ENCODE measurements around the gene EPS8L1.
"Not testable (repeated sequence)": the region's sequence is repeated elsewhere in the genome, so short reads cannot be mapped to it uniquely, and the experiment has no call there.

The EPS8L1 gene

DNA sequence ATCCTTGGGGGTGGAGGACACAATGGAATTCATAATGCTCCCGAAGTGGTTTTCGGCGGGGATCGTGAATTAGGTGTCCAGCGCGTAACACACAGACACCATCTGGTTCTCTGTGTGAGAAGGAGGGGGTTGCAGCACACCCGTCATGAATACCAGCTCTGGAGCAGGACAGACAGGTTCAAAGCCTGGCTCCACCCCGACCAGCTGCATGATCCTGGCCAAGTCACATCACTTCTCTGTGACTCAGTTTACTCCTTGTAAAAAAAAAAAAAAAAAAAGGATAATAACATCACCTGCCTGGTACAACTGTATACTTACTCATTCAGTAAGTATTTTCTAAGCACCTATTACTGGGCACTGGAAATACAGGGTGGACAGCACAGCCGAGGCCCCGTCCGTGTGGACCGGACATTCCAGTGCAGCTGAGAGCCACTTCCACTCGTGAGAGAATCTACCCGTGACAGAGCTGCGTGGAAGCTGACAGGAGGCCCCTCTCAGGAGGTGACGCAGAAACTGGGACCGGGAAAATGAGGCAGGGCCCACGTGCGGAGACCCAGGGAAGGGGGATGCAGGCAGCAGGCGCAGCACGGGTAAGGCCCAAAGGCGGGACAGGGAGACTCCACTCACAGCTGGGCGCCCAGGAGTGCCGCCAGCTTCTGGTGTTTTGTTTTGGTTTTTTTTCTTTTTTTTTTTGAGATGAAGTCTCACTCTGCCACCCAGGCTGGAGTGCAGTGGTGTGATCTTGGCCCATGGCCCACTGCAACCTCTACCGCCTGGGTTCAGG lies 24.7 kb upstream of the EPS8L1 start:
- Histone ChIP-seq H3K9me3 (no peaks in the 10 kb centered on the region), H3K27me3 (no peaks in the 10 kb centered on the region), H3K4me1 (no peaks in the 10 kb centered on the region), H3K4me2 (no peak overlapping the region), H3K9ac (no peak overlapping the region), H3K36me3 (peaks cover 99% of the 10 kb centered on the region), H3K4me3 (no peak overlapping the region), H4K20me1 (peaks cover 59% of the 10 kb centered on the region), H3K27ac (no peak overlapping the region)
- no peak for TF ChIP-seq Cebpa-rat (IDR thresholded peaks at IDR 0.05)

GRCh38 chr19:55053735-55054134 lies 21.9 kb upstream of the EPS8L1 start:
- H3K36me3 ChIP-seq: peaks cover 99% of the 10 kb centered on the region
- peaks cover 42% of the 10 kb centered on the region for H4K20me1 ChIP-seq
- no peak overlapping the region for H3K4me2 ChIP-seq
- no peak overlapping the region for H3K27ac ChIP-seq
- no peaks in the 10 kb centered on the region for H3K27me3 ChIP-seq
- no peak overlapping the region for H3K4me3 ChIP-seq
- no peaks in the 10 kb centered on the region for H3K9me3 ChIP-seq
- H3K9ac ChIP-seq: no peak overlapping the region
- no peak for TF ChIP-seq Cebpa-rat (IDR thresholded peaks at IDR 0.05)
- H3K4me1 ChIP-seq: no peaks in the 10 kb centered on the region

DNA sequence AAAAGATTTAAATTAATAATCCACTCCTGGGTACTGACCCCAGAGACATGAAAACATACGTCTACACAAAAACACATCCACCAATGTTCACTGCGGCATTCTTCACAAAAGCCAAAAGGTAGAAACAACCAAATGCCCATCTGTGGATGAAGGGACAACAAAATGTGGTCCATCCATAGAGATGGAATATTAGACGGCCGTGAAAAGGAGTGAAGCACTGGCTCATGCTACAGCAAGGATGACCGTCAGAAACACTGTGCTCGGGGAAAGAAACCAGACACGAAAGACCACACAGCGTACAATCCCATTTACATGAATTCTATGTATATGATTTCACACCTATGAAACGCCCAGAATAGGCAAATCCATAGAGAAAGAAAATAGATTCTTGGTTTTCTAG lies 18.8 kb upstream of the EPS8L1 start:
- no peak for TF ChIP-seq Cebpa-rat (IDR thresholded peaks at IDR 0.05)
- H3K36me3 ChIP-seq: peaks cover 83% of the 10 kb centered on the region

DNA sequence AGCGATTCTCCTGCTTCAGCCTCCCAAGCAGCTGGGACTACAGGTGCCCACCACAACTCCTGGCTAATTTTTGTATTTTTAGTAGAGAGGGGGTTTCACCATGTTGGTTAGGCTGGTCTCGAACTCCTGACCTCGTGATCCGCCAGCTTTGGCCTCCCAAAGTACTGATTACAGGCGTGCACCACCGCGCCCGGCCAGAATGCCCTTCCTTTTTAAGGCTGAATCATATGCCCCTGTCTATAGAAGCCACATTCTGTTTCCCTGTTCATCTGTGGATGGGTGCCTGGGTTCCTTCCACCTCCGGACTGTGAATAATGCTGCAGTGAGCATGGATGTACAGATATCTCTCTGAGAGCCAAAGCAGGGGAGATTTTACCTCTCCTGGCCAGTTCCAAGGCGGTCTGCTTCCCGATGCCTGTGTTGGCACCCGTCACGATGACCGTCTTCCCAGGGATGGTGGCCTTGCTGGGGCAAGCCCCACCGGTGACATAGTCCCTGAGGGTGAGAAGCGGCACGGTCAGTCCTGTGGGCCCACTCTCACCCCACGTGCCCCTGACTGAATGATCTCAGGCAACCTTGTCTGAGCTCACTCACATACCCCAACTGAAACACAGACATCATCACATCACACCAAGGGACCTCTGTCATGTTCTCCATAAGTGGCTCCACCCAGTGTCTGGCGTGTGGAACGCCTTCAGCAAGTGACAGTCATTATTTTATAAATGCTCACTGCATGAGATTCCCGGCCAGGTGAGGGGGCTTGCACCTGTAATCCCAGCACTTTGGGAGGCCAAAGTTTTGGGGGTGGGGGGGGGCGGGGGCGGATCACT lies 16.7 kb upstream of the EPS8L1 start:
- Histone ChIP-seq H3K4me1 (peaks cover 23% of the 10 kb centered on the region), H3K9me3 (no peaks in the 10 kb centered on the region), H3K36me3 (peaks cover 61% of the 10 kb centered on the region)

More for the DNA sequence above, 18.8 kb upstream of the EPS8L1 start:
- Histone ChIP-seq H3K9ac (no peak overlapping the region), H3K27ac (no peak overlapping the region), H3K4me3 (no peak overlapping the region), H3K4me1 (peaks cover 16% of the 10 kb centered on the region), H3K4me2 (no peak overlapping the region), H3K27me3 (no peaks in the 10 kb centered on the region), H3K9me3 (no peaks in the 10 kb centered on the region), H4K20me1 (peaks cover 15% of the 10 kb centered on the region; the same call in 1 of the 2 replicates)

GRCh38 chr19:55060287-55060686 lies 15.4 kb upstream of the EPS8L1 start:
- not testable (repeated sequence) for H3K27me3 ChIP-seq, H3K27ac ChIP-seq, H3K9me3 ChIP-seq, H3K4me3 ChIP-seq, H3K9ac ChIP-seq, H4K20me1 ChIP-seq, H3K4me2 ChIP-seq
- H3K36me3 ChIP-seq: peaks cover 48% of the 10 kb centered on the region
- H3K4me1 ChIP-seq: peaks cover 23% of the 10 kb centered on the region

More for the DNA sequence above, 16.7 kb upstream of the EPS8L1 start:
- Histone ChIP-seq H3K4me3 (no peak overlapping the region), H3K4me2 (no peak overlapping the region), H3K27ac (no peak overlapping the region), H4K20me1 (peaks cover 5% of the 10 kb centered on the region; the same call in 1 of the 2 replicates), H3K9ac (no peak overlapping the region), H3K27me3 (no peaks in the 10 kb centered on the region)
- no peak for TF ChIP-seq Cebpa-rat (IDR thresholded peaks at IDR 0.05)

DNA sequence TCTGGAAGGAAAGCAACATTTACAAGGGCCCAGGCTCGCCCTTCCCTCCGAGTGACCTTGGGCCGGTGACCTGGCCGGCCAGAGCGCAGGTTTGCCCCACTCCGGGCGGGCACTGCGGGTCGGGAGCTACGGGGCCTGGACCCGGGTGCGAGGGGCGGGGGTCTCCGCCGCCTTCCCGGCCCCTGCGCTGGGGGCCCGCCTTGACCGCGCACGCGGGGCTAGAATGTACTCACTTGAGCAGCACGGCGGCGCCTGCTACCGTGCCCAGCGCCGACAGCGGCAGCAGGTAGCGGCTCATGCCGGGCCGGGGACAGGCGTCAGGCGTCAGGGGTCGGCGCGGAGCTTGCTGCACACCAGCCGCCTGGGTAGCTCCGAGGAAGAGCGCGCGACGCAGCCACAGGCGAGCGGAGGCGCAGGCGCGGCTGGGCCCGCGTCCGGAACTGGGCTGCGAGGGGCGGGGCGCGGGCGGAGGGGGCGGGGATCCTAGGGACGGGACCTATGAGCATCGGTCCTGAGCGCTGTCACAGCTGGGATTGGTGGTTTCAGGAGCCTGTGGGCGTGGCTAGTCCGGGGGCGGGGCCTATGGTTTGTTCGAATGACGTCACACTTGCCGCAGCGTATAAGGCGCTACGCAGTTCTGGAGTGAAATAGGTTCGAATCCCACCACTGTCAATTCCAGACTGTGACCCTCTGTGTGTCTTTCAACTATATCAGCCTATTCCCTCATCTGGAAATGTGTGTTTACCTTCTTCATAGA lies 12.8 kb upstream of the EPS8L1 start, which contains the start of gene RDH13:
Gene RDH13, minus strand, starts transcription at position 414 of the 757 bp plus-strand sequence. Its CDS starts 116 bp downstream, at position 298.
- H3K36me3 ChIP-seq: peaks cover 22% of the 10 kb centered on the region
- peak within 1 kb of the TSS; percentile 87 for H3K27ac ChIP-seq
- H3K9me3 ChIP-seq: no peaks in the 10 kb centered on the region
- H3K4me3 ChIP-seq: peak within 1 kb of the TSS; percentile 96
- H3K4me2 ChIP-seq: peak within 1 kb of the TSS; percentile 97
- H3K27me3 ChIP-seq: peaks cover 26% of the 10 kb centered on the region
- TF ChIP-seq Cebpa-rat (IDR thresholded peaks at IDR 0.05): no peak
- H3K4me1 ChIP-seq: peaks cover 23% of the 10 kb centered on the region
- H4K20me1 ChIP-seq: 0 out of 2 replicates have a peak, but pooled peaks cover 5% of the 10 kb centered on the region
- peak within 1 kb of the TSS; percentile 94 for H3K9ac ChIP-seq

GRCh38 chr19:55063492-55063843 lies 12.2 kb upstream of the EPS8L1 start:
- H3K4me2 ChIP-seq: no peak overlapping the region
- H3K27ac ChIP-seq: no peak overlapping the region
- peaks cover 32% of the 10 kb centered on the region for H3K27me3 ChIP-seq
- H4K20me1 ChIP-seq: 0 out of 2 replicates have a peak, but pooled peaks cover 3% of the 10 kb centered on the region
- peaks cover 23% of the 10 kb centered on the region for H3K4me1 ChIP-seq
- H3K4me3 ChIP-seq: peak overlapping the region; percentile 96; the same call in 1 of the 2 replicates
- H3K9me3 ChIP-seq: no peaks in the 10 kb centered on the region
- peaks cover 16% of the 10 kb centered on the region for H3K36me3 ChIP-seq
- no peak overlapping the region for H3K9ac ChIP-seq
- TF ChIP-seq Cebpa-rat (IDR thresholded peaks at IDR 0.05): no peak

DNA sequence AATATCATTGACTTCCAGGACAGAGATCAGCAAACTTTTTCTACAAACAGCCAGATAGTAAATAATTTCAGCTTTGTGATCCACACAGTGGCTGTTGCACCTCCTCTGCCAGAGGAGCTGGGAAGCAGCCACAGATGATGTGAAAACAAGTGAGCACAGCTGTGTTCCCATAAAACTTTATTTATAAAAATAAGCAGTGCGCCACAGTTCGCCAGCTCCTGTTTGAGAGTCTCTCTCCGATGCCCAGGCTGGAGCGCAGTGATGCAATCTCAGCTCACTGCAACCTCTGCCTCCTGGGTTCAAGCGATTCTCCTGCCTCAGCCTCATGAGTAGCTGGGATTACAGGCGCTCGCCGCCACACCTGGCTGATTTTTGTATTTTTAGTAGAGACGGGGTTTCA lies 10.2 kb upstream of the EPS8L1 start:
- not testable (repeated sequence) for H3K9ac ChIP-seq, H3K4me2 ChIP-seq, H3K27ac ChIP-seq, H4K20me1 ChIP-seq, H3K4me3 ChIP-seq, H3K36me3 ChIP-seq
- peaks cover 16% of the 10 kb centered on the region for H3K9me3 ChIP-seq
- peaks cover 51% of the 10 kb centered on the region for H3K27me3 ChIP-seq
- peaks cover 25% of the 10 kb centered on the region for H3K4me1 ChIP-seq

DNA sequence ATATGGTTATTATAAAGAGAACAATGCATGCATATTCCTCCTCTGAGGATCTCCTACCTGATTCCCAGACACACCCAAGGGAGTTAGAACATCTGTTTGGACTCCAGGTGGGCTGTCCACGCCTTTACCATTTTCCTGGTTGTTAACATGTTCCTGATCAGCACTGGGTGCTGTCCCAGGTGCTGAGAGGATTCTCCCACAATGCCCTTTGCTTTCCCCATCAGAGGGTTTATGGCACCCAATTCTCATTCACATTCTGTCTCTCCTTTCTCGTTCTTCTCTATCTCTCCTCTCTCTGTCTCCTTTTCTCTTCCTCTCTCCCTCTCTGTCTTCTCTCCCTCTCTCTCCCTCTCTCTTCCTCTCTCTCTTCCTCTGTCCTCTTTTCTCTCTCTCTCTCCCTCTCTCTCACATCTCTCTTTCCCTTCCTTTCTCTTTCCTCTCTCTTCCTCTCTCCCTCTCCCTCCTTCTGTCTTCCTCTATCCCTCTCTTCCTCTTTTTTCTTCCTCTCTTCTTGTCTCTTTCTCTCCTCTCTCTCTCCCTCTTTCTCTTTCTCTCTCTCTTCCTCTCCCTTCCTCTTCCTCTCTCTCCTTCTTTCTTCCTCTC lies 9.5 kb upstream of the EPS8L1 start:
- Histone ChIP-seq H3K27ac (no peak overlapping the region), H4K20me1 (no peaks in the 10 kb centered on the region), H3K4me1 (peaks cover 21% of the 10 kb centered on the region), H3K27me3 (peaks cover 58% of the 10 kb centered on the region), H3K4me3 (no peak overlapping the region), H3K36me3 (0 out of 2 replicates have a peak, but pooled peaks cover under 1% of the 10 kb centered on the region), H3K9me3 (peaks cover 16% of the 10 kb centered on the region), H3K9ac (no peak overlapping the region), H3K4me2 (no peak overlapping the region)
- no peak for TF ChIP-seq Cebpa-rat (IDR thresholded peaks at IDR 0.05)
